IPS-NIHi7 (cell line): ENCODE measurements around the gene RAPGEF2.
"Not testable (repeated sequence)": the region's sequence is repeated elsewhere in the genome, so short reads cannot be mapped to it uniquely, and the experiment has no call there.

Source experiments
- DNase-seq: peaks from one replicate; pipeline ENCODE4 v3.0.0; 2012; ENCODE audit warnings: mixed read lengths; ENCODE audit errors: extremely low spot score

Gene RAPGEF2, protein sequence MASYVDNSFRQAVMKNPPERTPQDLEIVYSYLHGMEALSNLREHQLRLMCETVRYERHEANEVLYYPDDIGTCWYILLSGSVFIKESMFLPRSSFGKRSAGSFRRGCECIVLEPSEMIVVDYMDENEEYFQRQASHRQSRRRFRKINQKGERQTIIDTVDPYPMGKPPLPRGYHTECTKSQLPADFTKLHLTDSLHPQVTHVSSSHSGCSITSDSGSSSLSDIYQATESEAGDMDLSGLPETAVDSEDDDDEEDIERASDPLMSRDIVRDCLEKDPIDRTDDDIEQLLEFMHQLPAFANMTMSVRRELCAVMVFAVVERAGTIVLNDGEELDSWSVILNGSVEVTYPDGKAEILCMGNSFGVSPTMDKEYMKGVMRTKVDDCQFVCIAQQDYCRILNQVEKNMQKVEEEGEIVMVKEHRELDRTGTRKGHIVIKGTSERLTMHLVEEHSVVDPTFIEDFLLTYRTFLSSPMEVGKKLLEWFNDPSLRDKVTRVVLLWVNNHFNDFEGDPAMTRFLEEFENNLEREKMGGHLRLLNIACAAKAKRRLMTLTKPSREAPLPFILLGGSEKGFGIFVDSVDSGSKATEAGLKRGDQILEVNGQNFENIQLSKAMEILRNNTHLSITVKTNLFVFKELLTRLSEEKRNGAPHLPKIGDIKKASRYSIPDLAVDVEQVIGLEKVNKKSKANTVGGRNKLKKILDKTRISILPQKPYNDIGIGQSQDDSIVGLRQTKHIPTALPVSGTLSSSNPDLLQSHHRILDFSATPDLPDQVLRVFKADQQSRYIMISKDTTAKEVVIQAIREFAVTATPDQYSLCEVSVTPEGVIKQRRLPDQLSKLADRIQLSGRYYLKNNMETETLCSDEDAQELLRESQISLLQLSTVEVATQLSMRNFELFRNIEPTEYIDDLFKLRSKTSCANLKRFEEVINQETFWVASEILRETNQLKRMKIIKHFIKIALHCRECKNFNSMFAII (N-terminal part only)

DNA sequence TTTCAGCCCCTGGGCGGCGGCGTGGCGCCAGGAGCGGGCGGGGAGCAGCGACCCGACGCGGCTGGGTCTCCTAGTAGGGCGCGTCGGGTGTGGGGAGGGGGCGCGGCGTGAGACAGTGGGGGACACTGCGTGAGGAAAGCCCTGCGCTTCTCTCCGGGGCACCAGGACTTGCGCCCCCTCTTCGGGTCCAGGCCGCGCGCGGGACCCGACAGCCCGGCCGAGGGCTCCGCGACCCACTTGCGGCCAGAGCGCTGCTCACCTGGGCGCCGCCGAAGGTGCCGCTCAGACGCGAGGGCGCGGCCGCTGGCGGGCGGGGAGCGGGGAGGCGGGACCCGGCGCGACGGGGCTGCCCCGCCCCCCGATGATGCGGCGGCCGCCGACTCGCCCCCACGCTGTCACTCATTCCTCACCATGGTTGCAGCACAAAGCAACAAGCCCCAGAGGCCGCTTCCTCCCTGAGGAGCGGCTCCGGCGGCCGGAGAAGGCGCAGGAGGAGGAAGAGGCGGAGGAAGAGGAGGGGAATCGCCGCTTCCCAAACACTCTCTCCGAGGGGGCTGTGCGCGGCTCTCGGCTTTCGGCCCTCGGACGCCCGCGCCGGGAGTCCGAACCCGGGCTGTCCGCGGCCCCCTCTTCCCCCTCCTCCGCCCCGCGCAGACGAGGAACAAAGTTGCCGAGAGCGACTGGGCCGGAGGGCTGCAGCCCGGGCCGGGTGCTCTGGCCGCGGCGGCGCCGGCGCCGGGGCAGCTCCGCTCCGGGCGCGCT lies at the start of gene RAPGEF2:
TSS of gene RAPGEF2 (plus strand) at position 458 of the 762 bp plus-strand sequence. CDS start 1,084 bp downstream, outside the sequence.
- peak; percentile 95 for DNase-seq

DNA sequence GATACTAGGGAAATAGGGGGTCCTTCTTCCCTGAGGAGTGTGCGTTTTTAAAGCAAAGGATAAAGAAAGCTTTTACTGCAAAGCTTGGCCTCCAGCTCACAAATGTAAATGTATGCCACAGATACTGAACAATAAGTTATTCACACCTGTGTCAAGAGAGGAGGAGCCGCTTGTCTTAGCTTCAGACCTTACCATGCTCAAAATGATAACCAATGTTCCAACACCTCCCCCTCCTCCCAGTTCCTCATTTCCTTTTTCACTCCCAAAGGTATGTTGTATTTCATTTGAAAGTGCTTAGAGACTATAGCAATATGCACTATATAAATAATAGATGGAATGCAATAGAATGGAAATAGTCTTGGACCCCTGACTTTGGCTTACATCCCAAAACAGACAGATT lies 47.0 kb upstream of the RAPGEF2 start:
- no peak for DNase-seq

DNA sequence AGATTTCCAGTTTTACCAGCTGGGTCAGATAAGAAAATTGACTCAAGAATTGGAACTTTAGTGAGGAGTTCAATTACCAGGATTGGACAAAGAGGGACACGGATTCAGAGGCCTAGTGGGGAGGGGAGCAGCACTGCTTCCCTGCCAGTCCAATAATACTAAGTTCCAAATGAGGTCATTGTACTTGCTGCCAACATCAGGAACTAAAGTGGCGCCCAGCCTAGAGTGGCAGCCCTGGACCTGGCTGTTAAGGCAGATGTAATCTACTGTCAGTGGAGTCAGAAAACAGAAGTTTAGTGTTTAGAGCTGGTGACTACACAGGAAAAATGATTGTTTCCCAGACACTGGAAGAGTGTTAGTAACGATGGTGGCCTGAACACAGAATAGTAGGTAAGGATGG lies 42.7 kb upstream of the RAPGEF2 start:
- DNase-seq, result no peak

DNA sequence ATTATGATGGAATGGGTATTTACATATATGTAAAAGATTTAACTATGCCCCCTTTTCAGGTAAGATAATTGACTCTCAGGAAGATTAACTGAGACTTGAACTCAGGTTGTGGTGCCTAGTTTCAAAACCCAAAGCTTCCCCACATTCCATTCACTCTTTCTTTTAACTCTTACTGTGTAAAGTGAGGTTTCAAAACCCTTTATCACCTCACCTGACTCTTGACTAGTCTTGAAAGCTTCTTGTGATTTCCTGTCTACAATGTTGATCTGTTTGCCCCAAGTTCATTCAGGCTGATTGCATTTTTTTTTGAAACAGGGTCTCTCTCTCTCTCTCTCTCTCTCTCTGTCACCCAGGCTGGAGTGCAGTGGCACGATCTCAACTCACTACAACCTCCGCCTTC lies 40.5 kb upstream of the RAPGEF2 start:
- DNase-seq, result no peak

DNA sequence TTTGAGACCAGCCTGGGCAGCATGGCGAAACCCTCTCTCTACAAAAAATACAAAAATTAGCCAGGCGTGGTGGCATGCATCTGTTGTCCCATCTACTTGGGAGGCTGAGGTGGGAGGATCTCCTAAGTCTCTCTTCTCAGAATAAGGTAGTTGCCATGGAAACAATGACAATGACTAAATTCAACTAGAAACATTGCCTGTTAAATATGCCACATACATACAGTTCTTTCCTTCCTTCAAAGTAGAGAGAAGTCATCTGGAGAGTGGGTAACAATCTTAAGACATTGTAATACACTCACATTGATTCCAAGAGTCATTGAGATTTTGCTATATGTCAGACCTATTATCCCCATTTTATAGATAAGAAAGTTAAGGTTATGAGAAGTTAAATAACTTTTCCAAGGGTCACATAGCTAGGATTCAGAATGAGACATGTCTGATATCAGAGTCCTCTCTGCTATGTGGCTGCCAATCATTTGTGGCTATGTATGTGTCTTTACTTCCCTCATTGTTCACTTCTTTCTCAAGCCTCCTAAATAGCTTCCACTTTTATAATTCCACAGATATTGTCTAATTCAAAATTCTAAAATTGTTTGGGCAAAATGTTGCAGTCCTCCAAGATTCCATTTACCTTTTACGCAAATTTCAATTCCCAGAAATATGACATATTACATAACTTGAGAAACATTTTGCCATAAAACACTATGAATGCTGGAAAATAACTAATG lies 37.2 kb upstream of the RAPGEF2 start:
- no peak for DNase-seq

DNA sequence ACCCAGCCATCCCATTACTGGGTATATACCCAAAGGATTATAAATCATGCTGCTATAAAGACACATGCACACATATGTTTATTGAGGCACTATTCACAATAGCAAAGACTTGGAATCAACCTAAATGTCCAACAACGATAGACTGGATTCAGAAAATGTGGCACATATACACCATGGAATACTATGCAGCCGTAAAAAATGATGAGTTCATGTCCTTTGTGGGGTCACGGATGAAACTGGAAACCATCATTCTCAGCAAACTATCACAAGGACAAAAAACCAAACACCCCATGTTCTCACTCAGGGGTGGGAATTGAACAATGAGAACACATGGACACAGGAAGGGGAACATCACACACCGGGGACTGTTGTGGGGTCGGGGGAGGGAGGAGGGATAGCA lies 34.7 kb upstream of the RAPGEF2 start:
- not testable (repeated sequence) for DNase-seq

DNA sequence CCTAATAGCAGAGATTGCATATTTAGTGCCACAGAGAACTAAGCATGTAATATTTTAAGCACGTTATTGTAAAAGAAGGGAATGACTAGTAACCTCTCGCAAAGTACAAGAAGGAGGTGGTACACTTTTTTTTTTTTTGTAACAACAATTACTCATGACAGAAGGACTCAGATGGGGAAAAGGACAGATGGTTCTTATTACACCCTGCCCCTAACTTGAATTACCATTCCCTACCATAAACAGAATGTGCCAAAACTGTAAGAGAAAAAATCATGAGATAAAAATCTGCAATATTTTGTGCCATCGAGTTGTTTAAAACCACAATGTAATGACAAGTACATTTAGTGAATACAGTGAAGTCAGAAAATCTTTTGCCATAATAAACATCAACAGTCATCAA lies 33.0 kb upstream of the RAPGEF2 start:
- no peak for DNase-seq

DNA sequence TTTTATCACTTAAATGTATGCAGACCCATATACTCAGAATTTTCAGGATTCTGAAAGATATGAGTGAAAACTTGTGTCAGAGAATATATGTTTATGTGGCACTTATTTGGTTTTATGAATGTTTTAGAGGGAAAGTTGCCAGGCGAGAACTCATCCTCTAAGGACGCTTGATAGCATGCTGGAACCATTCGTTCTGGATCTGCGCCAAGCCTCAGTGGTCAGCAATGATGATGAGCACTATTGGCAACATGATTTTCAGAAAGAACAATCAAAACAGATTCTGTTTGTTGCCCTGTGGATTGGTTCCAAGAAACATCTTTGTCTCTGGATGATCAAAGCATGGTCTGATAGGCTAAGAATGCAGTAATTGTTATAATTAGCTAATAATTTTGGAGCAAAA lies 32.1 kb upstream of the RAPGEF2 start:
- DNase-seq, result no peak

DNA sequence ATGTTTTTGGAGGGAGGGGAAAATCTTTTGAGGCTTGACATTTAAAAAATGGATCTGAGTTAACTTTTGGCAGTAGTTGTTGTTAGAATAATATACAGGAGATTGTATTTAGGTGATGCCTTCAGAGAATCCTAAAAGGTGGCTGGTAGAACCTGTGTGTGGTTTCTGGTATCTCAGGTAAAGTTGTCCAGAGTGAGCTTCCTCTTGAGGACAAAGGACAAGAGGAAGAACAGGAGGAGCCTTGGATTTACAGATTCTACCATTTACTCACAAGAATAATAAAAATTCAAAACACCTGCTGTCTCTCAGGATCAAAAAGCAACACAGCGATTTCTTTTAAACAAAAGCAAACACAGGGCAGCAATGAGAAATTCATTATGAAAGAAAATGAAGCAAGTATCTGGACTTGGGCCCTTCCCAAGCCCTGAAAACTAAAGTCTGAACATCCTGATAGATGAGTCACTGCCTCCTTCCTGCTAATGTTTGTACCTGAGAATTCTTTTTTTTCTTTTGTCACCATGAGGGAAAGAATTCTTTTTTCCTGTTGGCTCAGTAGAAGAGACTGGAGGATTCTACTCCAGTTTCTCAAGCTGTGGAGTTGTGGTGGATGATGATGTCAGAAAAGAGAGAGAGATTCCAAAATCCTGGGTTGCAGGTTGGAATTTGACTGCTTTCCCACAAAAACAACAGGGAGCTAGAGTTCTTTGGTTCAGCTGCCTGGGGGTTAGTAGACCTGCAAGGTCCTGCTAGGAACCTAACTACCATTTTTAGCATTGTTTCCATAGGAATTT lies 31.5 kb upstream of the RAPGEF2 start:
- DNase-seq, result peak; percentile 35

DNA sequence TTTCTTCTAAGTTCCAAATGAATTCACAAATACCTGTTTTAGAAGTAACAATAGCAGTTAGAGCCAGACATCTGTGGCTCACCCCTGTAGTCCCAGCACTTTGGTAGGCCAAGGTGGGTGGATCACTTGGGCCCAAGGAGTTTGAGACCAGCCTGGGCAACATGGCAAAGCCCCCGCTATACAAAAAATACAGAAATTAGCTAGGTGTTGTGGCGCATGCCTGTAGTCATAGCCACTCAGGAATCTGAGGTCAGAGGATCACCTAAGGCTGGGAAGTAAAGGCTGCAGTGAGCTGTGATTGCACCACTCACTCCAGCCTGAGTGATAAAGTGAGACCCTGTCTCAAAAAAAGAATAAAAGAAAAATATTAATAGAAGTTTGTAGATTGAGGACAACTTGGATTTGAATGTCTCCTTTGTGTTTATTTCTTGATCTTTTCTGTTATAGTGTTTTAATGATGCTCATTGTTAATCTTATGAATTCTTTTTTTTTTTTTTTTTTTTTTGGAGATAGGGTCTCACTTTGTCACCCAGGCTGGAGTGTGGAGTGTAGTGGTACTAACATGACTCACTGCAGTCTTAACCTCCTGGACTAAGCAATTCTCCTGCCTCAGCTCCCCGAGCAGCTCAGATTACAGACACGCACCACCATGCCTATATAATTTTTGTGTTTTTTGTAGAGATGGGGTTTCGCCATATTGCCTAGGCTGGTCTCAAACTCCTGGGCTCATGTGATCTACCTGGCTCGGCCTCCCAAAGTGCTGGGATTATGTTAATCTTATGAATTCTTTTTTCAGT lies 30.7 kb upstream of the RAPGEF2 start:
- DNase-seq, result no peak

DNA sequence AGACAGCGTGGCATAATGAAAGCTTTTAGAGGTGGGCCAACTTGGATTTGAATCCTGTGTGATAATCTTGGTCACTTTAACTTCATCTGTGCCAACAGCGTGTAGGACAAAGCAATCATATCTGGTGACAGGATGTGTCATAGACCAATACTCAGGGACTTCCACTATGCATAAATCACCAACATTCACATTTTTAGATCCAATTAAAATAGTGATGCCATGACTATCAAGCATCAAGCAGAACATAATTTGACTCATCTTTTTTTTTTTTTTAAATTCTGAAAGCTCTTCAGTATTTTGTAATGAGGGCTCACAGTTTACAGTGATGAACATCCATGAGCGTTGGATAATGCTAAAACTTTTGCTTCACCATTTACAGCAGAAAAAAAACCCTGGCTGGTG lies 27.3 kb upstream of the RAPGEF2 start:
- DNase-seq, result no peak

DNA sequence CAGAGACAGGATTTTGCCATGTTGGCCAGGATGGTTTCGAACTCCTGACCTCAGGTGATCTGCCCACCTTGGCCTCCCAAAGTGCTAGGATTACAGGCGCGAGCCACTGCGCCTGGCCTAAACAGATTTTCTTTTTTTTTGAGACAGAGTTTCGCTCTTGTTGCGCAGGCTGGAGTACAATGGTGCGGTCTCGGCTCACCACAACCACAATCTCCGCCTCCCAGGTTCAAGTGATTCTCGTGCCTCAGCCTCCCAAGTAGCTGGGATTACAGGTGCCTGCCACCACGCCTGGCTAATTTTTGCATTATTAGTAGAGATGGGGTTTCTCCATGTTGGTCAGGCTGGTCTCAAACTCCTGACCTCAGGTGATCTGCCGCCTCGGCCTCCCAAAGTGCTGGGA lies 25.9 kb upstream of the RAPGEF2 start:
- DNase-seq, result not testable (repeated sequence)

DNA sequence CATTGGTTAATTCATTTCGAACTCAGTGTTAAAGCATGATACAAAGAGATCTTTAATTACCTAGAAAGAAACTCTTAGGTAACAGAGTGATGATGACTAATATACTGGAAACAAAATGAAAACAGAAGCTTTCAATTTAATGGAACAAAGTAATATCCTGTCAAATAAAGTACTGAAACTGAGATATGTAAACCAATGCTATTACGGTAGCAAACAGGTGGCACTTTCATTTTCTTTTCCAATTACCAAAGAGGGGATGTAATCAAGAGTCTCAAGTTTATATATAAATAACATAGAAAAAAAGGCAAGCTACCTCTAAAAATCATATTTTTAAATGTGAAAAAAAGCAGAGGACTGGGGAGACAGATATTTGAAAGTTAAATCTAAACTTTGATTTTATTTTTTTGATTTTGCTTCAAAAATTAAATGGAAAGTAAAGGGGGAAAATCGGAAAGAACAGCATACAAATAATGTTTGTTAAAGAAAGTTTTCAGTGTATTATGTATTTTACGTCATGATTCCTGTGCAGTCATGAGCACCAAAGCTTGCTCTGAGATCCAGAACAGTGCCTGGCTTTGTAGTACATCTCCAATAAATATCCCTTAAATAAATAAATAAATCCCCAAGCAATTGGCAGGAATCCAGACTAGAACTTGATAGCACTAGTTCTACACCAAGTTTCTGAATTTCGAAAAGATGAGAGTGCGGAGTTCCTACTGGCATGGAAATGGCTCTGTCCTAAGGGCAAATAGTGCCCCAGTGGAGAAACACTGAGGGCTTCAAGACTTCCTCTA lies 25.0 kb upstream of the RAPGEF2 start:
- DNase-seq, result no peak

DNA sequence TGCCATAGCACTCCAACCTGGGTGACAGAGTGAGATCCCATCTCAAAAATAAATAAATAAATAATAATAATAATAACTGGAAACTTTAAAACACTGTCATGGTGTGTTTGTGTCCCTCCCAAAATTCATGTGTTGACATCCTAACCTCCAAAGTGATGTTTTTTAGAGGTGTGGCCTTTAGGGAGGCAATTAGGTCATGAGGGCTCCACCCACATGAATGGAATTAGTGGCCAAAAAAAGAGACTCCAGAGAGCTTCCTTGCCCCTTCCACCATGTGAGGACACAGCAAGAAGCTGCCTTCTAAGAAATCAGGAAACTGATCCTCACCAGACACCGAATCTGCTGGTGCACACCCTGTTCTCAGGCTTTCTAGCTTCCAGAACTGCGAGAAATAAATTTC lies 23.8 kb upstream of the RAPGEF2 start:
- DNase-seq, result no peak

DNA sequence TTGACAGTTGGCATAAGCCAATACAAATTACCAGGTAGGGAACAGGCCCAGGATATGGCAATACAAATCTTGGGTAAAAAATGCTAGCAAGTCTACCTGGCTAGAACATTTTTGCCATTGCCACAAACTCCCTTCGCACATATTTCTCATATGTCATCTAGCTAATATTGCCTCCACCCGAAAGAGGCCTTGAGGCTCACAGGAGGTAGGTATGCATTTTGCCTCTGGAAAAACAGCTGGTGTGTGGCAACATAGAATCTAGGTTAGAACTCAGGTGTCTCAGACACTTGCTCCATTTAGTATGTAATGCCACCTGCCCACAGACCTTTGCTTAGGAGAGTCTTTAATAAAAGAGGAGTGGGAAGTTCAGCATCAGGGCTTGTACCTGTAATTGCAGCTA lies 16.3 kb upstream of the RAPGEF2 start:
- no peak for DNase-seq

DNA sequence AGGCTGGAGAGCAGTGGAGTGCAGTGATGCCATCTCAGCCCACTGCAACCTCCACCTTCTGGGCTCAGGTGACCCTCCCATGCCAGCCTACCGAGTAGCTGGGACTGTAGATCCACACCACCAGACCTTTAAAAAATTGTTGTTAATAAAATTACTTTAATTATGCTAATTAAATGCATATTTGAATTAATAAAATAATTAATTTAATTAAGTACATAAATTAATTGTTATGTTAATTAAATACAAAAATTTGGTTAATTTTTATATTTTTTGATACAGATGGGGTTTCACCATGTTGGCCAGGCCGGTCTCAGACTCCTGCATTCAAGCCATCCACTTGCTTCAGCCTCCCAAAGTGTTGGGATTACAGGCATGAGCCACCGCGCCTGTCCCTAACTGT lies 12.6 kb upstream of the RAPGEF2 start:
- DNase-seq, result no peak

DNA sequence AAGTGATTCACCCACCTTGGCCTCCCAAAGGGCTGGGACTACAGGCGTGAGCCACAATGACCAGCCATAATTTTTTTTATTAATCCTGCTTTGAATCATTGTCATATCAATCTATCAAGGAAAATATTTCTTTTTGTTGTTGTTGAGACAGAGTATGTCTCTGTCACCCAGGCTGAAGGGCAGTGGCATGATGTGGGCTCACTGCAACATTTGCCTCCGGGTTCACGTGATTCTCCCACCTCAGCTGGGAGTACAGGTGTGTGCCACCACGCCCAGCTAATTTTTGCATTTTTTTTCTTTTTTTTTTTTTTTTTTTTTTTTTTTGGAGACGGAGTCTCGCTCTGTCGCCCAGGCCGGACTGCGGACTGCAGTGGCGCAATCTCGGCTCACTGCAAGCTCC lies 8.7 kb upstream of the RAPGEF2 start:
- DNase-seq, result not testable (repeated sequence)

DNA sequence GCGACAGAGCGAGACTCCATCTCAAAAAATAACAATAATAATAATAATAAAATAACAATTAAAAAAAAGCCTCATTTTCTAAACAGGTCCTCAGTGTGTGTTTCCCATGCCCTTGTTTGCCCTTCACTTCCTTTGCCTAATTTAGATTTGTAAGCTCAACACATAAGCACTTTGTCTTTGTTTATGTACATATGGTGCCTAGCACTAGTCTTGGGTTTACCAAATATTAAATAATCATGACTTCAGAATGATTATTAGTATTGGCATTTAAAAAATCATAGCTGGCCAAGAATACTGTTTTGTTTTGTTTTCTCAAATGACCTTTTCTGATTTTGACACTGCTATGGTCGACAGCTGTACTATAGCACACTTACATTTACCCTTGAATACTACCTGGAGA lies 6.4 kb upstream of the RAPGEF2 start:
- no peak for DNase-seq

DNA sequence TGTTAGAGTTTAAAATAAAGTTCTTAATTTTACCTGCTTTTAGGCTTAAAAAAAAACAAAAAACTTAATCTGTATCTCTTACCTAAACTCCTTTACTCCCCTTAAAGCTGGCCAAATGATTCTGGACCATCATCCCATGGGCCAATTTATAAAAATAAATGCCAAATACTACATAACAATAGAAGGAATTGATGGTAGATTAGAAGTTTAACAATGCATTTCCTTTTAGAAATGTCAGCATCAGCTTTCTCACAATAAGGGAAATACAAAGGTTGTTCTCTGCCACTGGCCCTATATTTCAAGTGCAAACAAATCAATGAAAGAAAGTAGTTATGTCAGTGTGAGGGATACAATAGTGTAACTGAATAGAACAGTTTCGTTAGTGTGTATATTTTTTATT lies 5.7 kb upstream of the RAPGEF2 start:
- no peak for DNase-seq
